H1 (cell line): ENCODE measurements around the gene DNASE1. TPM values are rescaled to one million over a fixed set of nuclear protein-coding genes. Genes with fewer than 3 reads are reported as not detected.

Experiments used
- E2F6 ChIP-seq: IDR thresholded peaks from 2 replicates; pipeline ENCODE4 v1.6.1; 2012; ENCODE audit warnings: inconsistent platforms
- EP300 ChIP-seq, 2 experiments: IDR thresholded peaks; 1 replicate in 1 of 2; 2 replicates in 1 of 2; pipeline ENCODE4 v1.6.1; 2011 to 2012; ENCODE audit warnings: low read depth in 2 of 2, low read length in 2 of 2, mild to moderate bottlenecking in 2 of 2, borderline replicate concordance in 1 of 2, inconsistent platforms in 1 of 2, moderate library complexity in 1 of 2
- JUN ChIP-seq: IDR thresholded peaks from 2 replicates; pipeline ENCODE4 v1.6.1; 2011; ENCODE audit warnings: low read depth, mild to moderate bottlenecking, improper control_type of control experiment, low read length
- KDM5A ChIP-seq: fragments of 200-600 bp; IDR thresholded peaks from 2 replicates; pipeline ENCODE4 v1.7.1; 2012; ENCODE audit warnings: mild to moderate bottlenecking, low read length, inconsistent platforms, mixed read lengths
- MAX ChIP-seq: IDR thresholded peaks from 2 replicates; pipeline ENCODE4 v1.6.1; 2012; ENCODE audit warnings: inconsistent platforms
- NANOG ChIP-seq: IDR thresholded peaks from 2 replicates; pipeline ENCODE4 v1.6.1; 2011; ENCODE audit warnings: low read length, low read depth, mild to moderate bottlenecking, inconsistent platforms; ENCODE audit not compliant: insufficient read depth, poor library complexity, severe bottlenecking
- RNF2 ChIP-seq: fragments of 200-900, 300-1000 bp; sonication (generic); IDR thresholded peaks from 2 replicates; pipeline ENCODE4 v1.7.1; 2016; ENCODE audit warnings: borderline replicate concordance, low read depth, mild to moderate bottlenecking, antibody characterized with exemption, low read length; ENCODE audit not compliant: poor library complexity, severe bottlenecking; ENCODE audit errors: missing control alignments
- SIRT6 ChIP-seq: IDR thresholded peaks from one replicate; pipeline ENCODE4 v1.7.1; 2012; ENCODE audit warnings: low read length, inconsistent platforms
- SP2 ChIP-seq: IDR thresholded peaks from 2 replicates; pipeline ENCODE4 v1.6.1; 2012; ENCODE audit warnings: mild to moderate bottlenecking, low read length, inconsistent platforms
- SUZ12 ChIP-seq: fragments of 200-600 bp; sonication (generic); IDR thresholded peaks from 2 replicates; pipeline ENCODE4 v1.6.1; 2012; ENCODE audit warnings: mild to moderate bottlenecking, inconsistent platforms, low read length, moderate library complexity, mixed read lengths
- polyA plus RNA-seq, 7 experiments: library from polyadenylated mRNA; depleted of rRNA in 3 of 7; stranded (reverse) in 5 of 7; unstranded in 2 of 7; fragments of >200 nt in 5 of 7; fragments of 200-250 nt in 2 of 7; gene quantifications; 1 replicate in 5 of 7; 2 replicates in 1 of 7; 4 replicates in 1 of 7; pipeline versions ENCODE4 v1.2.1 to v1.2.3, GENCODE V29; 2011 to 2013; ENCODE audit warnings: missing spikeins in 2 of 7, mixed read lengths in 2 of 7
- total RNA-seq: library from RNA; stranded (reverse); fragmentation: NEBNext Ultra II Directional; extraction: Animal tissue kit (Norgen Biotek cat#: 25700); gene quantifications from 2 replicates; pipeline ENCODE4 v1.2.1, GENCODE V29; 2021

DNASE1 gene
- total and polyA plus RNA-seq, 2 of the 8 experiments (the other 6 are each of a cell fraction or from before 2014, with no cell fraction given), result 11.5 to 16.7 TPM

- TF ChIP-seq NANOG, result no peak
- no peak for TF ChIP-seq KDM5A
- TF ChIP-seq SUZ12, result no peak
- no peak for TF ChIP-seq EP300 (IDR thresholded peaks at IDR 0.05; ENCODE audit: borderline replicate concordance in 1 of 2, low read depth in 2 of 2, low read length in 2 of 2)
- no peak for TF ChIP-seq SP2
- TF ChIP-seq RNF2, result no peak
- no peak for TF ChIP-seq MAX
- no peak for TF ChIP-seq JUN
- no peak for TF ChIP-seq SIRT6
- no peak for TF ChIP-seq E2F6
- TF ChIP-seq, all 59 proteins: peak for 0
Measured at GRCh38 chr16:3695610-3696369, 41.3 kb downstream of the DNASE1 start (continued).
